K562 (cell line): ENCODE results near the gene IMPDH2. TPM values are rescaled to one million over a fixed set of nuclear protein-coding genes. Genes with fewer than 3 reads are reported as not detected.
A peak's percentile ranks its signal among the peaks of the same experiment; 100 is the strongest.

Source experiments
- ATF7 ChIP-seq: fragments of 450-650 bp; IDR thresholded peaks from 2 replicates; pipeline ENCODE4 v1.7.1; 2014; ENCODE audit warnings: mild to moderate bottlenecking, moderate library complexity
- BCOR ChIP-seq: fragments of 450-650 bp; IDR thresholded peaks from 2 replicates; pipeline ENCODE4 v1.6.1; 2016
- CHD4 ChIP-seq: fragments of 200-600 bp; sonication (generic); IDR thresholded peaks from 3 replicates; pipeline ENCODE4 v1.6.1; 2012; ENCODE audit warnings: low read depth, mild to moderate bottlenecking, mixed read lengths, low read length, inconsistent platforms; ENCODE audit not compliant: insufficient read depth, insufficient replicate concordance, poor library complexity, severe bottlenecking
- ELF4 ChIP-seq: fragments of 450-650 bp; formaldehyde crosslinking; IDR thresholded peaks from 2 replicates; pipeline ENCODE4 v1.4.0; 2022; ENCODE audit warnings: missing genetic modification characterization
- ETV1 ChIP-seq: fragments of 450-650 bp; conservative IDR thresholded peaks from 2 replicates; pipeline ENCODE4 v1.6.1; 2016; ENCODE audit warnings: missing genetic modification characterization, control low read depth, low read depth, missing compliant biosample characterization
- FOXA3 ChIP-seq, 2 experiments: fragments of 450-650 bp in 1 of 2; sonication (generic) in 1 of 2; formaldehyde crosslinking; IDR thresholded peaks in 1 of 2; conservative IDR thresholded peaks in 1 of 2; 2 replicates each; pipeline versions ENCODE4 v1.4.0 to v1.8.0; 2020 to 2022; ENCODE audit warnings: mild to moderate bottlenecking in 2 of 2, missing genetic modification reagents in 1 of 2
- KDM4B ChIP-seq, 2 experiments: fragments of 450-650 bp in 1 of 2; sonication (generic) in 1 of 2; IDR thresholded peaks; 2 replicates each; pipeline ENCODE4 v1.6.1; 2016 to 2017; ENCODE audit warnings: borderline replicate concordance in 2 of 2, antibody characterized with exemption in 1 of 2, low read depth in 1 of 2, mild to moderate bottlenecking in 1 of 2
- KDM5B ChIP-seq: fragments of 200-600 bp; sonication (generic); IDR thresholded peaks from 2 replicates; pipeline ENCODE4 v1.6.1; 2012; ENCODE audit warnings: low read depth, mild to moderate bottlenecking, moderate library complexity, low read length, control low read depth, inconsistent platforms; ENCODE audit not compliant: insufficient replicate concordance
- MEF2D ChIP-seq: conservative IDR thresholded peaks from 2 replicates; pipeline ENCODE4 v1.6.1; 2016; ENCODE audit warnings: low read depth, missing genetic modification characterization, missing compliant biosample characterization
- POLR3A ChIP-seq: IDR thresholded peaks from 2 replicates; pipeline ENCODE4 v1.6.1; 2011; ENCODE audit warnings: borderline replicate concordance, mild to moderate bottlenecking, moderate library complexity; ENCODE audit not compliant: insufficient read length, insufficient read depth; ENCODE audit errors: extremely low read depth
- PPARD ChIP-seq: fragments of 250-450 bp; sonication (Bioruptor Pico); IDR thresholded peaks from 2 replicates; pipeline ENCODE4 v1.8.0; 2022; ENCODE audit warnings: inconsistent platforms, mild to moderate bottlenecking, moderate library complexity
- PRMT5 ChIP-seq: sonication (generic); formaldehyde crosslinking; IDR thresholded peaks from 2 replicates; pipeline ENCODE4 v1.5.0; 2020; ENCODE audit warnings: missing genetic modification reagents
- RBM22 ChIP-seq: fragments of 200-400 bp; formaldehyde crosslinking; IDR thresholded peaks from 2 replicates; pipeline ENCODE4 v1.6.1; 2018; ENCODE audit warnings: low read length, low read depth; ENCODE audit not compliant: poor library complexity, severe bottlenecking
- RFX1 ChIP-seq: fragments of 450-650 bp; IDR thresholded peaks from 2 replicates; pipeline ENCODE4 v1.6.1; 2016; ENCODE audit warnings: mild to moderate bottlenecking, moderate library complexity
- RUNX1 ChIP-seq: sonication (generic); IDR thresholded peaks from 2 replicates; pipeline ENCODE4 v1.6.1; 2016; ENCODE audit warnings: antibody characterized with exemption, low read depth
- SP1 ChIP-seq: sonication (generic); formaldehyde crosslinking; IDR thresholded peaks from 2 replicates; pipeline ENCODE4 v1.8.1; 2022; ENCODE audit warnings: mild to moderate bottlenecking, missing genetic modification reagents
- ZFP36 ChIP-seq: fragments of 150-350 bp; IDR thresholded peaks from 2 replicates; pipeline ENCODE4 v1.6.1; 2018; ENCODE audit warnings: low read length, low read depth; ENCODE audit not compliant: partially characterized antibody
- ZKSCAN1 ChIP-seq: fragments of 150-350 bp; IDR thresholded peaks from 2 replicates; pipeline ENCODE4 v1.6.1; 2016; ENCODE audit warnings: low read depth, low read length
- polyA plus RNA-seq, 8 experiments: library from polyadenylated mRNA; depleted of rRNA in 4 of 8; stranded (reverse) in 5 of 8; unstranded in 3 of 8; fragments of >200 nt; fragmentation: Nextera tagmentation in 2 of 8; fragmentation: Illumina TruSeq in 1 of 8; extraction: Ambion mirVana in 2 of 8; extraction: Trizol in 1 of 8; gene quantifications; 2 replicates each; pipeline versions ENCODE4 v1.2.1 to v1.2.3, GENCODE V29; 2011 to 2014; ENCODE audit warnings: inconsistent platforms in 1 of 8, missing spikeins in 1 of 8
- total RNA-seq, 7 experiments: library from RNA; depleted of rRNA in 6 of 7; stranded (reverse); fragments of >200 nt in 6 of 7; fragmentation: Illumina TruSeq in 2 of 7; extraction: Trizol in 2 of 7; gene quantifications; 2 replicates each; pipeline versions ENCODE4 v1.2.1 to v1.2.3, GENCODE V29; 2011 to 2021; ENCODE audit warnings: low replicate concordance in 1 of 7
- TF ChIP-seq, protein P1 (sequence below): fragments of 450-650 bp; IDR thresholded peaks from 2 replicates; pipeline ENCODE4 v1.6.1; 2017; ENCODE audit warnings: antibody characterized with exemption, mild to moderate bottlenecking
- TF ChIP-seq, protein P2 (sequence below): fragments of 250-450 bp; sonication (Bioruptor Pico); IDR thresholded peaks from 2 replicates; pipeline ENCODE4 v1.4.0; 2020; ENCODE audit warnings: mild to moderate bottlenecking, moderate library complexity

IMPDH2 gene
- total and polyA plus RNA-seq, 9 of the 15 experiments (the other 6 are each of a cell fraction or from before 2014, with no cell fraction given): 318 to 507 (median 366) TPM

DNA sequence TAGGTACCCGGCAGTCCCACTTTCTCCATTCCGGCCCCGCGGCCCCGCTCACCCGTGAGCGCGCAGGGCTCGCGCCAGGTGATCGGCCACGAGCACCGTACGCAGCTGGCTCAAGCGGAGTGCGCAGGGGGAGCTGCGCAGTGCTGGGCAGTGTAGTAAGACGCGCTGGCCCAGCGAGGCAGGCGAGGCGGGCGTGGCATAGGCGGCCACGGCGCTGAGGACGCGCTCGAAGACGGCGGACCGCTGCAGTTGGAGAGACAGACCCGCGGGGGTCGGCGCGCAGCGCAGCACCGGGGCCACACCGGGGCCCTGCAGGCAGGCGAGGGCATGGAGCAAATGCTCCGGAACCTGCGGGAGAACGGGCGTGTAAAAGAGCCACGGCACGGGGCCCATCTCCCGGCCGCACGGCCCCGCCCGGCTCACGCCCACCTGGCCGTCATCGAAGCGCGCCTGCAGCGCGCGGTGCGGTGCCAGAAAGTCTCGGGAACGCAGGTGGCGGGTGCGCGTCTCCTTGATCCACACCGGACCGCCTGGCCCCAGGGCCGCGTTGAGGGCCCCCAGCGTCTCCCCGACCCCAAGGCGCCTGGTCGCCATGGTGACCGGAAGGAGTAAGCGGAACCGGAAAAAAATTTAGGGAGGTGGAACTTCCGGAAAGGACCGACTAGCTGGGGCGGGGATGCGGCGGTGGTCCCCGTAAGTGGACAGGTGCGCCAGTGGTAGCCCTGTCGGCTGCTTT is 11.1 kb downstream of the IMPDH2 start, which contains the start of gene DALRD3 (continued):
- TF ChIP-seq, protein P1, sequence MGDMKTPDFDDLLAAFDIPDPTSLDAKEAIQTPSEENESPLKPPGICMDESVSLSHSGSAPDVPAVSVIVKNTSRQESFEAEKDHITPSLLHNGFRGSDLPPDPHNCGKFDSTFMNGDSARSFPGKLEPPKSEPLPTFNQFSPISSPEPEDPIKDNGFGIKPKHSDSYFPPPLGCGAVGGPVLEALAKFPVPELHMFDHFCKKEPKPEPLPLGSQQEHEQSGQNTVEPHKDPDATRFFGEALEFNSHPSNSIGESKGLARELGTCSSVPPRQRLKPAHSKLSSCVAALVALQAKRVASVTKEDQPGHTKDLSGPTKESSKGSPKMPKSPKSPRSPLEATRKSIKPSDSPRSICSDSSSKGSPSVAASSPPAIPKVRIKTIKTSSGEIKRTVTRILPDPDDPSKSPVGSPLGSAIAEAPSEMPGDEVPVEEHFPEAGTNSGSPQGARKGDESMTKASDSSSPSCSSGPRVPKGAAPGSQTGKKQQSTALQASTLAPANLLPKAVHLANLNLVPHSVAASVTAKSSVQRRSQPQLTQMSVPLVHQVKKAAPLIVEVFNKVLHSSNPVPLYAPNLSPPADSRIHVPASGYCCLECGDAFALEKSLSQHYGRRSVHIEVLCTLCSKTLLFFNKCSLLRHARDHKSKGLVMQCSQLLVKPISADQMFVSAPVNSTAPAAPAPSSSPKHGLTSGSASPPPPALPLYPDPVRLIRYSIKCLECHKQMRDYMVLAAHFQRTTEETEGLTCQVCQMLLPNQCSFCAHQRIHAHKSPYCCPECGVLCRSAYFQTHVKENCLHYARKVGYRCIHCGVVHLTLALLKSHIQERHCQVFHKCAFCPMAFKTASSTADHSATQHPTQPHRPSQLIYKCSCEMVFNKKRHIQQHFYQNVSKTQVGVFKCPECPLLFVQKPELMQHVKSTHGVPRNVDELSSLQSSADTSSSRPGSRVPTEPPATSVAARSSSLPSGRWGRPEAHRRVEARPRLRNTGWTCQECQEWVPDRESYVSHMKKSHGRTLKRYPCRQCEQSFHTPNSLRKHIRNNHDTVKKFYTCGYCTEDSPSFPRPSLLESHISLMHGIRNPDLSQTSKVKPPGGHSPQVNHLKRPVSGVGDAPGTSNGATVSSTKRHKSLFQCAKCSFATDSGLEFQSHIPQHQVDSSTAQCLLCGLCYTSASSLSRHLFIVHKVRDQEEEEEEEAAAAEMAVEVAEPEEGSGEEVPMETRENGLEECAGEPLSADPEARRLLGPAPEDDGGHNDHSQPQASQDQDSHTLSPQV: no peak
- TF ChIP-seq PPARD (no peak), ZKSCAN1 (no peak), RFX1 (peak; percentile 93), CHD4 (no peak), RBM22 (peak; percentile 75), PRMT5 (no peak), KDM4B (IDR thresholded peaks at IDR 0.05; ENCODE audit: borderline replicate concordance in 2 of 2, low read depth in 1 of 2) (0 out of 4 replicates have a peak, but pooled peaks of 1 of the 2 experiments have one; percentile 42), ETV1 (tag) (peak; percentile 62), MEF2D (no peak), POLR3A (no peak), ATF7 (0 out of 2 replicates have a peak, but pooled peaks have one; percentile 33), ELF4 (no peak), RUNX1 (0 out of 2 replicates have a peak, but pooled peaks have one; percentile 15), BCOR (no peak), SP1 (CRISPR knock-in tag) (peak; percentile 80), ZFP36 (no peak), FOXA3 (CRISPR knock-in tag; conservative IDR thresholded peaks at IDR 0.05 in 1 of 2, IDR thresholded peaks at IDR 0.05 in 1 of 2) (no peak), KDM5B (peak; percentile 77)
- TF ChIP-seq, protein P2, sequence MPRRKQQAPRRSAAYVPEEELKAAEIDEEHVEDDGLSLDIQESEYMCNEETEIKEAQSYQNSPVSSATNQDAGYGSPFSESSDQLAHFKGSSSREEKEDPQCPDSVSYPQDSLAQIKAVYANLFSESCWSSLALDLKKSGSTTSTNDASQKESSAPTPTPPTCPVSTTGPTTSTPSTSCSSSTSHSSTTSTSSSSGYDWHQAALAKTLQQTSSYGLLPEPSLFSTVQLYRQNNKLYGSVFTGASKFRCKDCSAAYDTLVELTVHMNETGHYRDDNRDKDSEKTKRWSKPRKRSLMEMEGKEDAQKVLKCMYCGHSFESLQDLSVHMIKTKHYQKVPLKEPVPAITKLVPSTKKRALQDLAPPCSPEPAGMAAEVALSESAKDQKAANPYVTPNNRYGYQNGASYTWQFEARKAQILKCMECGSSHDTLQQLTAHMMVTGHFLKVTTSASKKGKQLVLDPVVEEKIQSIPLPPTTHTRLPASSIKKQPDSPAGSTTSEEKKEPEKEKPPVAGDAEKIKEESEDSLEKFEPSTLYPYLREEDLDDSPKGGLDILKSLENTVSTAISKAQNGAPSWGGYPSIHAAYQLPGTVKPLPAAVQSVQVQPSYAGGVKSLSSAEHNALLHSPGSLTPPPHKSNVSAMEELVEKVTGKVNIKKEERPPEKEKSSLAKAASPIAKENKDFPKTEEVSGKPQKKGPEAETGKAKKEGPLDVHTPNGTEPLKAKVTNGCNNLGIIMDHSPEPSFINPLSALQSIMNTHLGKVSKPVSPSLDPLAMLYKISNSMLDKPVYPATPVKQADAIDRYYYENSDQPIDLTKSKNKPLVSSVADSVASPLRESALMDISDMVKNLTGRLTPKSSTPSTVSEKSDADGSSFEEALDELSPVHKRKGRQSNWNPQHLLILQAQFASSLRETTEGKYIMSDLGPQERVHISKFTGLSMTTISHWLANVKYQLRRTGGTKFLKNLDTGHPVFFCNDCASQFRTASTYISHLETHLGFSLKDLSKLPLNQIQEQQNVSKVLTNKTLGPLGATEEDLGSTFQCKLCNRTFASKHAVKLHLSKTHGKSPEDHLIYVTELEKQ (CRISPR knock-in tag): no peak
